Measurements from ENCODE around the gene ERC2.

The ERC2 gene

GRCh38 chr3:56173601-56174000 lies 294.7 kb downstream of the ERC2 start:
- DNase-seq (ENCODE audit: low read depth): no peak
- H3K4me3 ChIP-seq (ENCODE audit: low read length): no peak overlapping the region
- TF ChIP-seq CTCF (conservative IDR thresholded peaks at IDR 0.05; ENCODE audit: low read length): no peak

DNA sequence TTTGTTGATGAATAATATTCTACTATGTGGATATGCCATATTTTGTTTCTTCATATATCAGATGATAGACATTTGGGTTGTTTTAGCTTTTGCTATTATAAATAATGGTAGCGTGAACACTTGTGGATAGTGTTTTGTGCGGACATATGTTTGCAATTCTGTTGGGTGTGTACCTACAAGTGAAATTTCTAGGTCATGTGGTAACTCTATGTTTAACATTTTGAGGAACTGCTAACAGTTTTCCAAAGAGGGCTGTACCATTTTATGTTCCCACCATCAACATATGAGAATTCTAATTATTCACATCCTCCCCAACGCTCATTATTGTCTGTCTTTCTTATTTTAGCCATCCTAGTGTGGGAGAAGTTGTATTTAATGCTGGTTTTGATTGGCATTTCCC lies 303.8 kb downstream of the ERC2 start:
- no peak for DNase-seq (ENCODE audit: low read depth)
- no peak for TF ChIP-seq CTCF (conservative IDR thresholded peaks at IDR 0.05; ENCODE audit: low read length)
- no peak overlapping the region for H3K4me3 ChIP-seq (ENCODE audit: low read length)

GRCh38 chr3:56157693-56158362 lies 310.4 kb downstream of the ERC2 start:
- H3K4me3 ChIP-seq (ENCODE audit: low read length): no peak overlapping the region
- no peak for TF ChIP-seq CTCF (conservative IDR thresholded peaks at IDR 0.05; ENCODE audit: low read length)
- DNase-seq (ENCODE audit: low read depth): peak; percentile 86

DNA sequence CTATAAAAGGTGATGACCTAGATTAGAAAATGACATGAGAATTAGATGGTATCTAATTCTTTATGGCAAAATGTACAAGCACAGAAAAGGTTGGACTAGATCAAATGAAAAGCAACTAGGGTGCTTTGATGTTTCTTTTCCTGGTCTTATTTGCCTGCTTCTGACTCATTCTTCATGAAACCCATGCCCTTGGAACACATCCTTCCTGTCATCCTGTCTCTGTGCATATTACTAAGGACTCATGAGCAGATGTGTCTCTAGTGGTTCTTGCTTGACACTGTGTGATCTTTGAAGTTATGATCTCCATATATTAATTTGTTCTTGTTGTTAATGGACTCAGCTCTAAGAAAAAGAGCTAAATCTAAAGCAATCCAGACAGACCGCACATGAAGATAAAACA lies 314.0 kb downstream of the ERC2 start:
- no peak overlapping the region for H3K4me3 ChIP-seq (ENCODE audit: low read length)
- TF ChIP-seq CTCF (conservative IDR thresholded peaks at IDR 0.05; ENCODE audit: low read length): no peak
- peak; percentile 30 for DNase-seq (ENCODE audit: low read depth)

GRCh38 chr3:56147354-56147753 lies 320.9 kb downstream of the ERC2 start:
- no peak for DNase-seq (ENCODE audit: low read depth)
- no peak for TF ChIP-seq CTCF (conservative IDR thresholded peaks at IDR 0.05; ENCODE audit: low read length)

DNA sequence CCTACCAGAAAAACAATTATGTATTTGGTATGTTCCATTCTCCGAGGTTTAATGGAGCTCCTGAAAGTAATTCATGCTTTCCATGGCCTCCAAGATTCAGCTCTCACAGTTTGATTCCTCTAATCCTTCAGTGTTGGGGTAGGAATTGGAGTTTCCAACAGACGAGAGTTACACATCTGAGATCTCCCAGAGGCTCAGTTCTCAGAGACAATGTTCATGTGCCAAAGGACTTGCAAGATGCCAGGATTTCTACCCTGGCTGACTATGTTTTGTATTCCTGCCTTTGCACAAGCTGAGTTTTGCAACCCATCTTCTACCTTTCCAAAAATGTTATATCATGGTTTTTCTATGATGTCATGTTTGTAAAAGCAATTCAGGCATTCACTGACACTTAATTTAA lies 322.9 kb downstream of the ERC2 start:
- no peak for TF ChIP-seq CTCF (conservative IDR thresholded peaks at IDR 0.05; ENCODE audit: low read length)
- no peak for DNase-seq (ENCODE audit: low read depth)
- no peak overlapping the region for H3K4me3 ChIP-seq (ENCODE audit: low read length)

More at GRCh38 chr3:56147354-56147753, 320.9 kb downstream of the ERC2 start:
- H3K4me3 ChIP-seq (ENCODE audit: low read length): no peak overlapping the region

DNA sequence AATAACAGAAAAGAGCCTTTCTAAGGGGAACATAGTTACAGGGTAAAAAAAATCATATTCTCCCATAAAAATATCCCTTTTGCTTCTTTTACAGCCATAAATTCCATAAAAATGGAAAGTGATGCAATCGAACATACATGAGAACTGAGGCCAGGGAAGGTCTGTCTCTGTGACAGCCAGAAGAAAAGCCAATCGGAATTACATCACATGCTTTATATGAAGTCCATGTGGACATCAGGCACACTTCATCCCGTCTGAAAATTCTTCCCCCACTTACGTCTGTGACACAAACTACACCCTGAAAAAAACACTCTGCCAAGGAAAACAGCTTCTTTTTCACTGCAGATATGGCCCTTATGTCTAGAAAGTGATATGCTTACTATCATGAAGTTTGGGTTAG lies 323.5 kb downstream of the ERC2 start:
- DNase-seq (ENCODE audit: low read depth): peak; percentile 59
- H3K4me3 ChIP-seq (ENCODE audit: low read length): no peak overlapping the region
- TF ChIP-seq CTCF (conservative IDR thresholded peaks at IDR 0.05; ENCODE audit: low read length): no peak
